Stimulated activated CD4-positive, alpha-beta T cell treated with anti-CD3 and anti-CD28 coated beads, TNF-alpha, amount 100 ng/mL, for 24 hours (primary cell): ENCODE results near the gene DUSP22.
"Not testable (repeated sequence)": the region's sequence is repeated elsewhere in the genome, so short reads cannot be mapped to it uniquely, and the experiment has no call there.

ENCODE experiments used
- DNase-seq, 3 experiments: peaks; one replicate each; pipeline ENCODE4 v3.0.0-alpha.2; 2020; ENCODE audit warnings: low read depth in 3 of 3

DUSP22 gene

GRCh38 chr6:364609-365540, 72.6 kb downstream of the DUSP22 start:
- no peak for DNase-seq

- no peak for DNase-seq
Measured at GRCh38 chr6:365835-366234, 73.5 kb downstream of the DUSP22 start.

GRCh38 chr6:366389-367297, 74.4 kb downstream of the DUSP22 start:
- no peak for DNase-seq

- no peak for DNase-seq
Measured at GRCh38 chr6:367298-367794, 75.1 kb downstream of the DUSP22 start.

- no peak for DNase-seq
Measured at GRCh38 chr6:367891-368630, 75.8 kb downstream of the DUSP22 start.

- DNase-seq = no peak
Measured at GRCh38 chr6:369559-370431, 77.5 kb downstream of the DUSP22 start.

GRCh38 chr6:370555-370954, 78.3 kb downstream of the DUSP22 start:
- no peak for DNase-seq

GRCh38 chr6:371851-372250, 79.6 kb downstream of the DUSP22 start:
- DNase-seq = not testable (repeated sequence)

- no peak for DNase-seq
Measured at GRCh38 chr6:372336-372911, 80.1 kb downstream of the DUSP22 start.

- no peak for DNase-seq
Measured at GRCh38 chr6:373031-373430, 80.7 kb downstream of the DUSP22 start.

- no peak for DNase-seq
Measured at GRCh38 chr6:373773-374724, 81.8 kb downstream of the DUSP22 start.

- no peak for DNase-seq
Measured at GRCh38 chr6:374956-375355, 82.7 kb downstream of the DUSP22 start.

GRCh38 chr6:376827-377640, 84.7 kb downstream of the DUSP22 start:
- no peak for DNase-seq

GRCh38 chr6:377641-378020, 85.3 kb downstream of the DUSP22 start:
- not testable (repeated sequence) for DNase-seq

GRCh38 chr6:378090-378957, 86.0 kb downstream of the DUSP22 start:
- DNase-seq = no peak

- DNase-seq = no peak
Measured at GRCh38 chr6:378958-379409, 86.7 kb downstream of the DUSP22 start.
